HepG2 (cell line): ENCODE data around the gene CACNG1. TPM values are rescaled to one million over a fixed set of nuclear protein-coding genes. Genes with fewer than 3 reads are reported as not detected.

Experiments
- ATAC-seq: fragments of 200-7000 bp; cut with Tn5 transposase; 3 replicates; pipeline ENCODE4 v1.9.1; 2020; ENCODE audit warnings: mild to moderate bottlenecking, moderate library complexity
- BruUV-seq: library from RNA; stranded (reverse); fragments of 400-500 nt; replicated peaks from 2 replicates; lab custom pipeline; 2021; lab: Mats Ljungman, UMichigan
- CTCF ChIA-PET: fragments of 300-600 bp; formaldehyde crosslinking; extraction: SDS; loops from one replicate; lab custom pipeline; 2021; ENCODE audit warnings: low total read pairs, inconsistent platforms, low intra/inter-chr PET ratio; lab: Yijun Ruan, JAX
- POLR2A ChIA-PET: fragments of 350-600 bp; sonication (Branson Sonifier 250); formaldehyde crosslinking; loops from one replicate; lab custom pipeline; 2020; ENCODE audit warnings: antibody characterized with exemption, inconsistent platforms; lab: Yijun Ruan, JAX
- DNase-seq: peaks from one replicate; pipeline ENCODE4 v3.0.0-alpha.2; 2015; ENCODE audit warnings: low spot score
- FAIRE-seq: peaks from 3 replicates; lab custom pipeline; 2011; peaks lifted over from hg19 to GRCh38; lab: Jason Lieb, UNC
- H2AFZ ChIP-seq: one replicate; pipeline ENCODE4 v1.6.1; 2011; ENCODE audit warnings: low read length, inconsistent platforms
- H3K27ac ChIP-seq: fragments of 300-600 bp; 3 replicates; pipeline ENCODE4 v1.8.0; 2011; ENCODE audit warnings: mixed run types, mild to moderate bottlenecking, mixed read lengths, low read length, inconsistent platforms; ENCODE audit not compliant: insufficient read depth; ENCODE audit errors: extremely low read length
- H3K27me3 ChIP-seq, 2 experiments: fragments of 200-600 bp in 1 of 2; 2 replicates in 1 of 2; 3 replicates in 1 of 2; pipeline versions ENCODE4 v1.6.0 to v1.8.0; 2011; ENCODE audit warnings: low read length in 2 of 2, mild to moderate bottlenecking in 2 of 2, moderate library complexity in 2 of 2, inconsistent platforms in 1 of 2; ENCODE audit not compliant: insufficient read depth in 2 of 2, control insufficient read depth in 1 of 2
- H3K36me3 ChIP-seq, 2 experiments: fragments of 200-600 bp in 1 of 2; replicated peaks in 1 of 2; 2 replicates in 1 of 2; 3 replicates in 1 of 2; pipeline versions ENCODE4 v1.5.1 to v1.8.0; 2011; ENCODE audit warnings: low read length in 2 of 2, inconsistent platforms in 1 of 2; ENCODE audit not compliant: insufficient read depth in 2 of 2, control insufficient read depth in 1 of 2
- H3K4me1 ChIP-seq: 2 replicates; pipeline ENCODE4 v1.5.1; 2012; ENCODE audit warnings: low read length, inconsistent platforms; ENCODE audit not compliant: insufficient read depth
- H3K4me2 ChIP-seq: 2 replicates; pipeline ENCODE4 v1.6.0; 2011; ENCODE audit warnings: low read depth, low read length, inconsistent platforms
- H3K4me3 ChIP-seq, 3 experiments: fragments of 200-600 bp in 1 of 3; sonication (generic), shearing (Covaris generic) in 1 of 3; replicated peaks in 1 of 3; 2 replicates each; pipeline ENCODE4 v1.5.1; 2011 to 2016; ENCODE audit warnings: low read length in 3 of 3, inconsistent platforms in 2 of 3, low read depth in 2 of 3, mild to moderate bottlenecking in 2 of 3, control low read depth in 1 of 3, mixed read lengths in 1 of 3; ENCODE audit not compliant: insufficient read depth in 1 of 3
- H3K79me2 ChIP-seq: one replicate; pipeline ENCODE4 v1.6.1; 2011; ENCODE audit warnings: low read length, inconsistent platforms; ENCODE audit not compliant: insufficient read depth
- H3K9ac ChIP-seq: 2 replicates; pipeline ENCODE4 v1.6.0; 2011; ENCODE audit warnings: mild to moderate bottlenecking, low read depth, low read length, inconsistent platforms; ENCODE audit not compliant: insufficient read depth
- H3K9me3 ChIP-seq: 2 replicates; pipeline ENCODE4 v1.5.1; 2012; ENCODE audit warnings: mild to moderate bottlenecking, low read length
- H4K20me1 ChIP-seq: 2 replicates; pipeline ENCODE4 v1.6.0; 2011; ENCODE audit warnings: inconsistent platforms, mild to moderate bottlenecking, low read length, moderate library complexity; ENCODE audit not compliant: insufficient read depth
- ATM ChIP-seq: fragments of 450-650 bp; IDR thresholded peaks from 2 replicates; pipeline ENCODE4 v1.7.1; 2017; ENCODE audit warnings: mild to moderate bottlenecking, borderline replicate concordance
- GABPA ChIP-seq, 2 experiments: IDR thresholded peaks; 2 replicates each; pipeline ENCODE4 v1.6.1; 2011 to 2016; ENCODE audit warnings: low read depth in 2 of 2, low read length in 1 of 2, missing biosample characterization in 1 of 2, missing genetic modification characterization in 1 of 2
- GFI1 ChIP-seq: sonication (generic); formaldehyde crosslinking; IDR thresholded peaks from 2 replicates; pipeline ENCODE4 v1.5.0; 2020; ENCODE audit warnings: missing genetic modification reagents, mild to moderate bottlenecking, borderline replicate concordance
- NFKBIZ ChIP-seq: IDR thresholded peaks from 2 replicates; pipeline ENCODE4 v1.6.1; 2018; ENCODE audit warnings: missing genetic modification reagents, missing compliant biosample characterization
- NFYC ChIP-seq: IDR thresholded peaks from 2 replicates; pipeline ENCODE4 v1.6.1; 2016; ENCODE audit warnings: missing genetic modification reagents, missing compliant biosample characterization
- WIZ ChIP-seq: sonication (generic); formaldehyde crosslinking; IDR thresholded peaks from 2 replicates; pipeline ENCODE4 v1.5.1; 2020; ENCODE audit warnings: mild to moderate bottlenecking, missing genetic modification reagents
- ZNF576 ChIP-seq: sonication (generic); formaldehyde crosslinking; IDR thresholded peaks from 2 replicates; pipeline ENCODE4 v1.4.0; 2020; ENCODE audit warnings: mild to moderate bottlenecking, missing genetic modification reagents
- ZNF773 ChIP-seq: sonication (generic); formaldehyde crosslinking; IDR thresholded peaks from 2 replicates; pipeline ENCODE4 v1.4.0; 2020; ENCODE audit warnings: missing genetic modification reagents, borderline replicate concordance
- WGBS: methylation state at CpG from one replicate; pipeline ENCODE4 v1.1.6; 2017; ENCODE audit warnings: low lambda C conversion rate; 5-methylcytosine and 5-hydroxymethylcytosine counted together
- in situ Hi-C: cut with HindIII; loops from 2 replicates; pipeline ENCODE4 v1.10.0; 2017; ENCODE audit warnings: low pct_unique_long_range_greater_than_20kb; ENCODE audit not compliant: extremely low pct_ligation_motif_present
- intact Hi-C: fragments of 100-400 bp; cut with micrococcal nuclease; formaldehyde crosslinking; loops from one replicate; pipeline ENCODE4 v1.10.0; 2022; ENCODE audit not compliant: unreplicated experiment
- polyA plus RNA-seq, 8 experiments: library from polyadenylated mRNA; depleted of rRNA in 3 of 8; stranded (reverse) in 7 of 8; unstranded in 1 of 8; fragments of >200 nt; fragmentation: Illumina TruSeq in 4 of 8; extraction: Trizol in 4 of 8; gene quantifications; 2 replicates each; pipeline versions ENCODE4 v1.2.1 to v1.2.3, GENCODE V29; 2011 to 2016; ENCODE audit warnings: low read depth in 4 of 8, missing spikeins in 1 of 8, mixed read lengths in 1 of 8; ENCODE audit not compliant: insufficient read depth in 1 of 8
- total RNA-seq, 5 experiments: library from RNA; depleted of rRNA; stranded (reverse); fragments of >200 nt; fragmentation: Illumina TruSeq; extraction: Trizol; gene quantifications; 2 replicates each; pipeline ENCODE4 v1.2.3, GENCODE V29; 2016; ENCODE audit warnings: low read depth in 1 of 5

Gene CACNG1
- total and polyA plus RNA-seq, 2 of the 13 experiments (the other 11 are each of a cell fraction or from before 2014, with no cell fraction given): not detected

GRCh38 chr17:67024736-67025135 lies 19.6 kb upstream of the CACNG1 start:
- no peaks in the 10 kb centered on the region for H3K9me3 ChIP-seq
- peaks cover 8 to 31% of the 10 kb centered on the region in 2 experiments; a peak in 4 of 5 replicates for H3K27me3 ChIP-seq
- BruUV-seq: no TSS peak
- H3K79me2 ChIP-seq: no peaks in the 10 kb centered on the region
- DNase-seq: no peak
- ChIA-PET POLR2A (no interaction called here), CTCF (no interaction called here)
- no peak for ATAC-seq
- peaks cover 11% of the 10 kb centered on the region for H3K4me1 ChIP-seq
- no peak for FAIRE-seq
- no peak overlapping the region for H3K4me3 ChIP-seq
- no peak overlapping the region for H3K27ac ChIP-seq
- intact Hi-C loops (no loop called here), in situ Hi-C loops (no loop called here)
- WGBS: 59% methylated on average over 12 of the region's 17 CpGs
- TF ChIP-seq NFKBIZ: no peak
- no peak overlapping the region for H2AFZ ChIP-seq
- no peaks in the 10 kb centered on the region for H3K36me3 ChIP-seq
- no peaks in the 10 kb centered on the region for H4K20me1 ChIP-seq
- no peak overlapping the region for H3K4me2 ChIP-seq
- H3K9ac ChIP-seq: no peak overlapping the region

GRCh38 chr17:67025216-67025792 lies 19.1 kb upstream of the CACNG1 start:
- DNase-seq: no peak
- BruUV-seq: no TSS peak
- Histone ChIP-seq H3K4me1 (peaks cover 6% of the 10 kb centered on the region), H3K4me3 (no peak overlapping the region), H3K36me3 (no peaks in the 10 kb centered on the region), H3K27ac (no peak overlapping the region), H3K9ac (no peak overlapping the region), H2AFZ (no peak overlapping the region), H3K4me2 (no peak overlapping the region), H3K9me3 (no peaks in the 10 kb centered on the region), H3K27me3 (peaks cover 10 to 34% of the 10 kb centered on the region in 2 experiments; a peak in 3 of 5 replicates), H4K20me1 (no peaks in the 10 kb centered on the region), H3K79me2 (no peaks in the 10 kb centered on the region)
- 50% methylated on average over 18 of the region's 20 CpGs for WGBS
- intact Hi-C loops: no loop called here
- CTCF ChIA-PET: no interaction called here
- ATAC-seq: no peak; the same call in 2 of the 3 replicates
- FAIRE-seq: no peak
- no peak for TF ChIP-seq ZNF576 (CRISPR knock-in tag)
- TF ChIP-seq ATM: no peak
- no peak for TF ChIP-seq WIZ
- no peak for TF ChIP-seq GFI1 (CRISPR knock-in tag)
- TF ChIP-seq NFYC: no peak
- no peak for TF ChIP-seq ZNF773
- no peak for TF ChIP-seq GABPA (IDR thresholded peaks at IDR 0.05; ENCODE audit: low read depth, low read length)
- no peak for TF ChIP-seq GABPA (CRISPR knock-in tag; IDR thresholded peaks at IDR 0.05; ENCODE audit: low read depth)
- in situ Hi-C loops: no loop called here
- POLR2A ChIA-PET: no interaction called here
